SU-DHL-6 (cell line): Measurements from ENCODE around the gene GREB1L.

Experiments used
- EZH2phosphoT487 ChIP-seq: fragments of 200-600 bp; sonication (generic), shearing (Covaris generic); conservative IDR thresholded peaks from 2 replicates; pipeline ENCODE4 v1.6.1; 2018; ENCODE audit warnings: mild to moderate bottlenecking, antibody characterized with exemption, low read length, moderate library complexity, mixed read lengths
- TF ChIP-seq, protein P1 (sequence below): fragments of 200-600 bp; sonication (generic); IDR thresholded peaks from one replicate; pipeline ENCODE4 v1.5.1; 2017; ENCODE audit warnings: antibody characterized with exemption, mild to moderate bottlenecking, low read length, moderate library complexity; ENCODE audit not compliant: insufficient read depth, poor library complexity, severe bottlenecking

DNA sequence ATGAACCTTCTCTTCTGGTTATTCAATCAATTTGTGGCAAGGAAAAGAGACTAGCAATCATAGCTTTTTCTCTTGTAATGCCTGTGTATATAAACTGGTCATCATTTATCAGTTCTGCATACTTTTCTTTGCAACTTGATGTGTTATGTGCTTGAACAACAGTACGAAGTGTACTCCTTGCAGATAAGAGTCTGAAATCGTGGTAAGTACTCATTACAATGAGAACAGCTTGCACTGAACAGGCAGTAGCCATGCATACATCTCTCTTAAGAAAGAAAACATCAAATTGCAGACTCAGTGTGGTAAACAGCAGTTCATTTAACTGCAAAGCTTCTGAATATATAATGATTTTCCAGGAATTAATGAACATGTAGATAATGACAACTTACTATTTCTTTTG is 64.3 kb downstream of the GREB1L start:
- no peak for TF ChIP-seq EZH2phosphoT487
- TF ChIP-seq, protein P1, sequence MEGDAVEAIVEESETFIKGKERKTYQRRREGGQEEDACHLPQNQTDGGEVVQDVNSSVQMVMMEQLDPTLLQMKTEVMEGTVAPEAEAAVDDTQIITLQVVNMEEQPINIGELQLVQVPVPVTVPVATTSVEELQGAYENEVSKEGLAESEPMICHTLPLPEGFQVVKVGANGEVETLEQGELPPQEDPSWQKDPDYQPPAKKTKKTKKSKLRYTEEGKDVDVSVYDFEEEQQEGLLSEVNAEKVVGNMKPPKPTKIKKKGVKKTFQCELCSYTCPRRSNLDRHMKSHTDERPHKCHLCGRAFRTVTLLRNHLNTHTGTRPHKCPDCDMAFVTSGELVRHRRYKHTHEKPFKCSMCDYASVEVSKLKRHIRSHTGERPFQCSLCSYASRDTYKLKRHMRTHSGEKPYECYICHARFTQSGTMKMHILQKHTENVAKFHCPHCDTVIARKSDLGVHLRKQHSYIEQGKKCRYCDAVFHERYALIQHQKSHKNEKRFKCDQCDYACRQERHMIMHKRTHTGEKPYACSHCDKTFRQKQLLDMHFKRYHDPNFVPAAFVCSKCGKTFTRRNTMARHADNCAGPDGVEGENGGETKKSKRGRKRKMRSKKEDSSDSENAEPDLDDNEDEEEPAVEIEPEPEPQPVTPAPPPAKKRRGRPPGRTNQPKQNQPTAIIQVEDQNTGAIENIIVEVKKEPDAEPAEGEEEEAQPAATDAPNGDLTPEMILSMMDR = no peak
